HG03064 (cell line): ENCODE data around the gene FCMR.

ENCODE experiments used
- ATAC-seq: cut with Tn5 transposase; IDR thresholded peaks from one replicate; pipeline ENCODE4 v1.9.1; 2021; ENCODE audit warnings: low read depth; ENCODE audit not compliant: unreplicated experiment

The FCMR gene

DNA sequence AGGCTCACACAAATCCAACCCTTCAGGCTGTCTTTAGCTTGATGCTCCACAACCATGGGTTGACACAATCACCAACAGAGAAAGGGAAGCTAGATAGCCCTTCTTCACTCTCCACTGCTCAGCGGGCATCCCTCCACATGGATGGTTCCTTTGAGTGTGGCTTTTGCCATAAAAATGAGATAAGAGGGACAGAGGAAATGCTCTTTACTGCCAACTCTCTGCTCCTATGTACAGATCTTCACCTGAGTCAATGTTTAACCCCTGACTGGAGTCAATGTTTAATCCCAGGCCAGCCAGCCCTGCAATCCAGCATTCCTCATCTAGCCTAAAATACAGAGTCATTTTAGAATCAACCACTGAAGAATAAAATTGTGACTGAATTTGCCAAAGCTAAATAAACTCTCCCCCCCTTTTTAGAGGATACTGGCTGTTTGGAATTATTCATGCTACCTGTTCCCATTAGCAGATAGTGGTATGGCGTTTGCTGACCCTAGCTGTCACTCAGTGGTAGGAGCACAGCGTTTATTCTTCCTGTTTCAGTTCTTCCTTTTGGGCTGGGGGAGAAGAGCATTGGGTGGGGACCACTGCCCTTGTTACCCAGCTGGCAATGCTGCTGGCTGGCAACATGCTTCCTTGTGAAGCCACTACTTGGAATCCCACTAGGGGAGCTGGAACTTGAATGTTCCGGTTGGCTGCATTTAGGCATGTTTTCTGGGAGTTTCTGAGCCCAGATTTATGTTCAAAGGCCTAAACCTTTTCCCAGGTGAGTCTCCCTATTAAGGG, 29.8 kb upstream of the FCMR start:
- ATAC-seq = no peak

DNA sequence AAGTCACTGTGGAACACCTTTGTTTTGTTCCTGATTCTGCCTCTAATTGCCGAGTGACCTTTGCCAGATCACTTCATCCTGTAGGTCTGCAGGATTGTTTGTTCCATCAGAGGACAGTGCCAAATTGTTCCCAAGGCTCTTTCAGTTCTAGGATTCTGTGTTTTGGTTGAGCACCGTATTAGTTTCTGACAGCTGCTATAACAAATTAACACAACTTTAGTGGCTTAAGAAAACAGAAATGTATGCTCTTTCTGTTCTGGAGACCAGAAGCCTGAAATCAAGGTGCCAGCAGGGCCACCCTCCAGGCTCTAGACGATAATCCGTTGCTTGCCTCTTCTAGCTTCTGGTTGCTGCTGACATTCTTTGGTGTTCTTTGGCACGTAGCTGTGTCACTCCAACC, 27.9 kb upstream of the FCMR start:
- no peak for ATAC-seq

DNA sequence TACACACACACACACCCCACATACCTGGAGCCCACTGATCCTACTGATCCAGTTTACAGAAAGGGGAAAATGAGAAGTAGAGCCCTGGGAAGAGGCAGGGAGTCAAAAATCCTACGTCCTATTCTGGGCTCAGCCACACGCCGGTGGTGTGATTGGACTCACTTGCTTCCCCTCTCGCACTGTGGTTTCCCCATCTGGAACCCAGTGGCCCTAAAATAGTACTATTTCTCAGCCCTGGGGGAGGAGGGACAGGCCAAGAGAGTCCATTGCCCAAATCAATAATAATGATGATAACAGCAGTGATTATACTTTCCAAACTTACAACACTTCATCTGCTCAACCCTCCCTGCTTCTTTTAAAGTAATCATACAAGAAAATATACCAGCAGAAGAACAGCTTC, 27.5 kb upstream of the FCMR start:
- no peak for ATAC-seq

DNA sequence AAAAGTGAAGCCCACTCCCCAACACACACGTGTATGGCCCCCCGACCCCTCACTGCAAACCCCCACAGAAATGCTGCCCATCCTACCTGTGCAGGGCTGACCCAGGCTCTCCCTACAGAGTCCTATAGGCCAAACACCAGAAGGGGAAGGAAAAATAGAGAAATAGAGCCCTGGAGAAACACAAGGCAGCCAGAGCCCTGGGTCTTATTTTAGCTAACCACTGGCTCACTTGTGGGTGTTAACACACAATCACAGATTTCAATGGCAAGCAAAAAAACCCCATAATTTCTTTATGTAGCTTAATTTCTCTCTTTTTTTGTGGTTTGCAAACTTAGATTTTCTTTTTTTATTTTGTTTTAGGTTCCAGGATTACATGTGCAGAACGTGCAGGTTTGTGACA, 25.5 kb upstream of the FCMR start:
- ATAC-seq = no peak

DNA sequence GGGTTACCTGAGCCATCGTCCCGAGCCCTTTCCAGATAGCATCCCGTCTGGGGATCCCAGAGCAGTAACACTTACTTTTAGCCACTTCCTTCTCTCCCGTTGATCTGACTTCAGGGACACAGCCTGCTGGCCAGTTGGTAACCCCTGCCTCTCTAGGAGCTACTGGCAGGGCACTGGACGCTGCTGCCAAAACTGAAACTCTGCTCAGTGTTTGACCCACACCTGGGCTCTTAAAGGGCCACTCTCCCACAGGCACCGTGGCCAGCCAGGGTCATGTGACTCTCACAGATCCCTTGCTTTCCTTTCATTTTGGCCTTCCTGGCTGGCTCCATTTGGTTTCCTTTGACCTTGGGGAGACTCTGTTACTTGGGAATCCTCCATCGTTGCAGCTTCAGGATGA, 24.5 kb upstream of the FCMR start, which contains the start of gene PIGR:
Gene PIGR (minus strand): TSS at position 206 of the 400 bp plus-strand sequence. CDS start 5,935 bp downstream, outside the sequence.
- no peak for ATAC-seq

DNA sequence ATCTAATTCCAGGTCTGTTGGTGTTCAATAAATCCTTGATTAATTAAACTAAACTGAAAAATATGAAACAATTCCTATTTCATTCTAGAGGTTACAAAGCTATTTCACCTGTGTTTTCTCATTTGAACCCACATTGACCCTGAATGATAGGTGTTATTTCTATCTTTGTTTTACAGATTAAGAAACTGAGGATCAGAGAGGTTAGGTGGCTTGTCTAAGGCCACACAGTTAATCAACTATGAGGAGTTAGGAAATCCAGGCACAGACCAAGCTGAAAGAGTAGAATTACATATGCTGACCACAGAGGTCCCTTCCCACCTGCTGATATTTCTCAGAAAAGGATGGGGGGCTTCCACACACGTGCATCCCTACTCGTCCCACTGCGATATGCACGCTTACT, 24.0 kb upstream of the FCMR start:
- ATAC-seq = no peak

DNA sequence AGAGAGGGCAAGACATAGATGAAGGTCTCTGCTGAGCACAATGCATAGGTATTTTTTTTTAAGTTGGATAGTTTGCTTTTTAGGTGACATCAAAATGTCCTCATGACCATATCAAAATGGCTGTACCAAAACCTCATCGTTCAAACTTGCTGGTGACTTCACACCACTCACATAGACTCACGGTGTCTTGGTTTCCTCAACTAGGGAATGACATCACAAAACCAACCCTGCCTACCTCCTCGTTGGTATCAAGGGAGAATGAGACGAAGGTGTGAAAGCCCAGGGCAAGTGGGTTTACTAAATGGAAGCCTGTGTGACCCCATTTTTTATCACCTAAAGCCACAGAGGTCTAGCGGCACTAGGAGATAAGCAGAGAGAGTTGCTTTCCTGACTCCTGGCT, 23.0 kb upstream of the FCMR start:
- no peak for ATAC-seq

DNA sequence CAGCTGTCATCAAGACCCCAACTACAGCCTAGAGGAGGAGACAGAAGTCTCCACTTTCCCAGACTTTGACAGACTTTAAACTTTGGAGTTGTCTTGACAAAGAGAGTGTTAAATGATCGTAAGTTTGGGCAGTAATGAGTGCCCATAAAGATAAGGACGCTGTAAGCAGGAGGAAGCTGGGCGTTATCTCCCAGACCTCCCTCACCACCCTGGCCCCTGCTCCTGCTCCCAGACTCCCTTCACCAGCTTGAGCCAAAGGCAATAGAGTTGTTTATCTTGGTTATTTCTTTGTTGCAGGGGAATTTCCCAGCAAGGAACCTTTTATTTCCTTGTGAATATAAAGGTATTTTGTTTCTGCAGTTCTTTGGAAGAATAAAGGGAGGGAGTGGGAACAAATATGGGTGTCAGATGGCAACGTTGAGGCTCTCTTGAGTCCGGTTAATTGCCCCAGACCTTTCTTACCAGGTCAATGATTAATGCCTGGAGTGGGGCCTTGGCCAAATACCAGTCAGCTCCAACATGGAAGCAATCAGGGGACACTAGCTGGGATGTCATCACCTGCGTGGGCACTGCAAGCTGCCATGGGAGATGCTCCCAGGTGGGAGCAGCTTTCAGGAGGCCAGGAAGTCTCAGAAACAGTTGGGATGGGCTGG, 20.2 kb upstream of the FCMR start:
- ATAC-seq = no peak

DNA sequence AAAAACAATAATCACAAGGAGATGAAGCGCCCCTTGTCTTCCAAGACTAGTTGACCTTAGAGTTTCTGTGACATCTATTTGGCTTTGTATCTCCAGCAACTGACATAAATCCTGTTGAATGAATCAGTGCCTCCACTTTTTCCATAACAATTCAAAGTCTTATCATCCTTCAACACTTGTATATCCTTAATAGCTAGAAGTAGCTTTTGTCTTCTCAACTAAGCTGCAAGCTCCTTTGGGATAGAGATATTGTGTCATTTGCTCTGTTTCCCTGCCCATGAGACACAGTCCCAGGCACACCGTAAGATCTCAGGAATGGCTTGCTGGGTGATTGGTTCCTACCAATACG, 18.8 kb upstream of the FCMR start:
- no peak for ATAC-seq

DNA sequence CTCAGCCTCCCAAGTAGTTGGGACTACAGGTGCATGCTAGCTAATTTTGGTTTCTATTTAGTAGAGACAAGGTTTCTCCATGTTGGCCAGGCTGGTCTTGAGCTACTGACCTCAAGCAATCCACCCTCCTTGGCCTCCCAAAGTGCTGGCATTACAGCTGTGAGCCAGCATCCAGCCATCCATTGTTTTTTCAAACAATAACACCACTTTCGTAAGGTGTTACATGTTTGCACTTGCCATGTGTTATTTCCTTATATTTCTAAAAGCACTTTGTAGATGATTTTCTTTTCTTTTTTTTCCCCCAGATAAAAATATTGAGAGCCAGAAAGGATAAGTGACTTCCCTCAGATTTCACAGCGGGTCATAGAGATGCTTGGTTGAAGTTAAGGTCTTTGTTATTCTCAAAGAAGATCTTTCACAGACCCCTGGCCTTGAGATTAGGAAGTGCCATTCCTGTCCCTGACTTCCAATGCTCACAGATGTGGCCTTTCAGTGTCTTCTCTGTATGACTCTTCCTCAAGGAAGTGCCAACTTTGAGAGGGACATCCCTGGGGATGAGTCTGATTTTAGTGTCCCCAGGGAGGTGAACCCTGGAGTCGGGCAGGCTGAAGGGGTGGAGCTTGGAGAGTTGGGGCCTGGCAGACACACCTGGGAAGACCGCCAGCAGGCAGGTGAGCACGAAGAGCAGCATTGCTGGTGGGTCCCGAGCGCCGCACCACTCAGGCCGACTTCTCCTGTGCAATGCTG, 18.3 kb upstream of the FCMR start:
- ATAC-seq = no peak

DNA sequence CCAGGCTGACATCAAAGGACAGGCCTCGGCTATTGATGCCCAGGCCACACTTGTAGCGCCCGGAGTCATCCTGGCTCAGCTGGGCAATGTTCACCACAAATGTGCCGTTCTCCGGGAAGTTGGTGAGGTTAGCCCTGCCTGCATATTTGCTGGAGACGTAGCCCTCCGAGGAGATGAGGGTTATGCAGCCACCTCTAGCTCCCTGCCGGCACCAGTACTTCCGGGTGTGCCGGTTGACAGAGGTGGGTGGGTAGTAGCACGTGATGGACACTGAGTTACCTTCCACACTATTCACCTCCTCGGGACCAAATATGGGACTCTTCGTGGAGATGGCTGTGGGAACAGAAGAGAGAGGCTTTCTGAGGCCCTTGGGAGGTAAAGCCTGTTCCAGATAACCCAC, 17.4 kb upstream of the FCMR start:
- ATAC-seq = no peak

DNA sequence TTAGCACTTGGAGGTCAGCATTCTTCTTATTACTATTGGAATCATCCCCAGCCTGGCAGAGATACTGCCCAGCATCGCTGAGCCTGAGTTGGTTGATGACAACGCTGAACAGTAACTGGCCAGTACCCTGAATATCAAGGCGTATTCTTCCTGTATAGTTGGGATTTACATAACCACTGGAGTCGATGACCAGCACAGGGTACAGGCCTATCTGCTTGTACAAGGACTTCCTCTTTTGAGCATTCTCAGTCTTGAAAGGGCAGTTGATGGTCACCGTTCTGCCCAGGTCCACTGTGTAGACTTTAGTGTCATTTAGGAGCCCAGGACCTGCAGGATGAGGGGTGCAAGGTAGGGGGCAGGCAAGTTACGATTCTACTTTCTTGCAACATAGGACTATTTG, 15.7 kb upstream of the FCMR start:
- no peak for ATAC-seq

DNA sequence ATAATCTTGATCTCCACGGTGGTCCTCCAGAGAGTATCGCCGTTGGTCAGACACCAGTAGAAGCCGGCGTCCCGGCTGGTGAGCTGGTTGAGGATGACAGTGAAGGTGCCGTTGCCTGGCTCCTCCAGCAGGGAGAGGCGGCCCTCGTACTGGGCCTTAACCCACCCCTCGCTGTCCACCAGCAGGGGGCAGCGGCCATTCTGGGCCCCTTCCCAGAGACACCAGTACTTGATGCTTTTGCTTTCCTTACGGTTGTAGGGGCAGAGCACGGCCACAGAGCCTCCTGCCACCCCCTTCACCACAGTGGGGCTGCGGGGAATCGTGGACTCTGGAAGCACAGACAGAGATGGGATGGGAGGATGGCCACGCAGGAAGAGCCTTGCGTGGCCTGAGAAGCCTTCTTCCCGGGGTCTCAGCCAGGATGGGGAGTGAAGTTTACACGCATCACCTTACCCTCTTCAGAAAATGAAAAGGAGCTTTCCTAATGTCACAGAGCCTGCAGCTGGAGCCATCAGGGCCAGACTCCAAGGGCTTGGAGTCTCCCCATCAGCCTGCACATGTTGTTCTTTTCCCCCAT, 13.8 kb upstream of the FCMR start:
- no peak for ATAC-seq

DNA sequence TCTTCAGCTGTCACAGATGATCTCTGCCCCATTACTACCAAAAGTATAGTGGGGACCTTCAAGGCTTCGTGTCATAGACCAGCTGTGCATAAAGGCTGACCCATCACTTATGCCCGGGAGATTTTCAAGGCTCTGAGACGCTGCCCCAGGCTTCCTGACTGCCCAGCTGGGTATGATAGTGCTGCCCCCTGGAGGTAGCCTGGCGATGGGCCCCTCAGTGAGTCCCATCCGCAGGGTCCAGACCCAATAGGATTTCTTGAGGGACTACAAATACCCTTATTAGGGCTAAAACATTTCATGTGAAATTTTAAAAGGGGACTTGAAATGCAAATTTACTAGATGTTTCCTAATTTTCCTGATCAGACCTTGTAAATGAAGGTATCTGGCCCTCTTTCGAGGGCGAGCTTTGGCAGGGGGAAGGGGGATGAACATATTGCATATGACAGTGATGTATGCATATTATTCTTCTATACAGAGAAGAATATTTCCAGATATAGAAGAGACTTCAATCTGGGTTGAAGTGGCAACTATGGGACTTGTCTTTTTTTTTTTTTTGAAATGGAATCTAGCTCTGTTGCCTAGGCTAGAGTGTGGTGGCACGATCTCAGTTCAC, 11.7 kb upstream of the FCMR start:
- no peak for ATAC-seq

DNA sequence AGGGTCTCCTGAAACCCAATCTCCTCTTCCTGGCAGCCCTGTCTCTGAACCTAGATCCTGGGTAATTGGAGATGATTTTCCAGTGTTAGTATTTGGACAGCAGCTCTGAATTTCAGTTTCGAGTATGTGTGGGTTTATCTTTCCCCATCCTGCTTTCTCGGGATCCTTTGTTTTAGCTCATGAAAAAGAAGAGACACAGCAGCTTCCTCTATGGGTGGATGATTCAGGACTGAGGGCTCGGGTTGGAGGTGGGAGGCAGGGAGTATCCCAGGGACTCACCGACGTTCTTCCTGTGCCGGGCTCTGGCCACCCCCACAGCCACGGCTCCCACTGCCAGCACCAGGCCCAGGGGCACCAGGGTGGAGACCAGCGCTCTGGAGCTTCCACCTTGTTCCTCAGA, 10.4 kb upstream of the FCMR start:
- no peak for ATAC-seq

DNA sequence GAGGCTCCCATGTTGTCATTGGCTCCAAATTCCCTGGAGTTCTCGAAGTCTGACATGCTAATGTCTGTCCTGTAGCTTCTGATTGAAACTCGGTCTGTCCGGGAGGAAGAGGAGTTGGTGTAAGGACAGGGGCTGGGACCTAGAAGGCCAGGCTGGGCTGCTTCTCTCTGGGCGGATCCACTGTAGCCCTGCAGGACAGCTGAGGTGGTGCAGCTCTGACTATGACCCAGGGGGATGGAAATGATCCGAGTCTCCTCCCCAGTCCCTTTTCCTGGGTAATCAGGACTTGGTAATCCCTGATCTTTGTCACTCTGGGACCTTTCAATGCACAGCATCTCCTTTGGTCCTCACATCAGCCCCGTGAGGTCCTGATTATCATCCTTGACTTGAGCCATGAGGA, 10.0 kb upstream of the FCMR start:
- no peak for ATAC-seq

DNA sequence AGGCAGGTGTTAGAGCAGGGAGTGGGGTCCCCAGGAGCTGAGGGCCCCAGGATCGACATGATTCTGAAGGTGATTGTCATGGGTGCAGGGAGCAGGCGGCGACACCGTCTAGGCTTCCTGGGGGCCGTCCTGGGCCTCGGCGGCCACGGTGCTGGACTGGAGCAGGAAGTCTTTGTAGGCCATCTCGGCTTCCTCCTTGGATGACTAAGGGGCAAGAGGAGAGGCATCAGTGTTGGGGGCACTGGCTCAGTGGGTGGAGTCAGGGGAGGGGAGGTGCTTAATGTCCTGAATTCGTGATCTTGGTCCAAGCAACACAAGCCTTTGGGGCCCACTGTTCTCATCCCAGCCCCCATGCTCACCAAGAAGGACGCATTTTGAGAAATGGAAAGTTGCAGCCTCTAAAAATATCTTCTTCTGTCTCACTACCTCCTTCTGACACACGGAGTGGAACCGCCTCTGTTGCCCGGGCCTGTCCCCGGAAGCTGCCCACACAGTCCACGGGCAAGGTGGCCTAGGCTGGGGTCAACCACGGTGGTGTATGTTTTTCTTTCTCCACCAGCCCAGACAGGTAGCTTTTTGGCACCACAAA, 8.6 kb upstream of the FCMR start:
- peak; percentile 77 for ATAC-seq

DNA sequence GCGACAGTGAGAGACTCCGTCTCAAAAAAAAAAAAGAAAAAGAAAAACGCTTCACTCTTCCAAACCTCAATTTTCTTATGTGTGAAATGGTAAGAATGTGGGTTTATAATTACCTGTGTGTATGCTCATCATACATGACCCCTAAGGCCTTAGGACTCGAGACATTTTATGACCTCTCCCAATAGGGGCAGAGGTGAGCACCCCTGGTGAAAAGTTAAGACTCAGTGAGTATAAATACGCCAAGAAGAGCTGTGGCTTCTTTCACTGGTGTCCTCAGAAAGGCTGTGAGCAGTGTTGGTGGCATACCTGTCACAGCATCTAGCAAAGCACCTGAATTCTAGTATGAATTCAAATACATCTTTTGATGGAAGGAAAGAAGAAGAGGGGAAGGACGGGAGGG, 7.8 kb upstream of the FCMR start:
- no peak for ATAC-seq

DNA sequence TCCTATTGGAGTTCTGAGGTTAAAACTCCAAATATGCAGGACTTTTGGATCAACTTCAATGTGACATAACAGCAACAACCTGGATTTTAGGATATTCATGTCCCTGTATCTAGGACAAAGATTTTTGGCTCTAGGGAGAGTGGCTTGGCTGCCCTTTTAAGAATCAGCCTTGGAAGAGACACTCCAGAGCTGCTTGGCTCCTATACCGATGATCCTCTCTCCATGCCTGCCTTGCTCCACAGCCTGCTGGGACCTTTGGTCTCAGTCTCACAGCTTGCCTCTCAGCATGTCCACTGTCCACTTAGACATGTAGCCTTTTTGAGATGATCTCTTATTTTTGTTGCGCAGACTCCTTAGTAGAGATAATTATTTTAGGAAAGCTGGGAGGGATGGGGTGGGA, 4.5 kb upstream of the FCMR start:
- ATAC-seq = no peak

DNA sequence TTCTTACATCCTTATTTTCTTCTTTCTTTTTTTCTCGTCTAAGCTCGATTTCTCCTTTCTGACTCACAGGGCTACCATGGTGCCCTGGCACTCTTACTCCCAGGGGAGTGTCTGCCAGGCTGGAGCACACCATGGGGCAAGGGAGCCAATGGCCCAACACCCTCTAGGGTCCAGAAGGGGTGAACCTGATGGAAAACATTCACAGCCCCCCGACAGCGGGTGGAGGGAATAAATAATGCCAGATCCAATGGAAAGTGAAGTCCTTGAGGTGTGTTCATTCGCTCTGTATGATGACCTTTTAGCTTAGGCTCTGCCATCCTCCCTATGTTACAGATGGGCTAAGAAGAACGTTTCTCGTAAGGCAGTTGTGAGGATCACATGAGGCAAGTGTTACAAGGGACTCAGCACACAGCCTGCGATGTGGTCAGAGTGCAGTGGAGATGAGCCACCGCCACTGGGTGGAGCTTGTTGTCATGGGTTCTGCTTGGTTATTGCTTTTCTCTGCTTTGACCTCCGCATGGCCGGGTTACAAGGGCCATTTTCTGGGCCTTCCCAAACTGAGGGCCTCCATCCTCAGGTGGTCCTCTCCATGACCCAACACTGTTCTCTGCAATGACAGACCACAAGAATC, 3.5 kb upstream of the FCMR start:
- peak; percentile 44 for ATAC-seq
